NCI-H128 (cell line): ENCODE data around the gene EZH2.

ENCODE experiments used
- DNase-seq: peaks from one replicate; lab custom pipeline; 2025; ENCODE audit not compliant: unreplicated experiment; lab: John Stamatoyannopoulos, UW

The EZH2 gene

GRCh38 chr7:148884049-148884298 is at the start of gene EZH2:
TSS of gene EZH2 (minus strand) at chr7:148884291. CDS start at chr7:148847298, 36,993 bp downstream.
- no peak for DNase-seq

DNA sequence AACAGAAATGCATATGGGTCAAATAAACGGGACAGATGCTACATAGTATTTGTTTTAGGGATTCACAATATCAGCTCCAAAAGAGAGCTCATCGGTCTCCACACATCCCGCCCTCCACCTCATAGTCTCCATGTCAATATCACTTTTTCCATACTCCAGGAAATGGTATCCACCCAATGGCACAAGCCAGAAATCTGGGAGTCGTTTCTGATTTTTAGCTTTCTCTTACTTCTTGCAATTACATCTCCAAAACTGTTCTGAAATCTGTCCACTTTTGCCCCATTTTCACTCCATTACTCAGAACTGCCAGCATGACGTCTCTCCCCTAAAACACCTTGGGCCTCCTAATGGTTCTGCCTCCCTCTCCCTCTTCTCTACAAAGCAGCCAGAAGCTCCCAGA is 47.4 kb upstream of the EZH2 start:
- DNase-seq, result no peak

DNA sequence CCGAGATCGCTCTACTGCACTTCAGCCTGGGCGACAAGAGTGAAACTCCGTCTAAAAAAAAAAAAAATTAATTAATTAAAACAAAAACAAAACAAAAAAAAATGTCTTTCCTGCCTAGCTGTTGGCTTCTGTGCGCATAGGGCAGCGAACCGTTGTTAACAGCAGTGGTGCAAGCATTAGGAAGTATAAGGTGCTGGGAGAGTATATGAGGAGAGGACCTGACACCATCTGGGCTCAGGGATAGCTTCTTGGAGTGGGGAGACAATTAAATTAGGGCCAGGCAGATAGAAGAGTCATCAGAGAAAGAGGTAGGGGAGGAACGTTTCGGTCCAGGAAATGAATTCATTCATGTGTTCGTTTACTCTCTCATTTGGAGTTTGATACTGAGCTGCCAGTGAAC is 46.2 kb upstream of the EZH2 start:
- no peak for DNase-seq

- DNase-seq, result no peak
Observed at GRCh38 chr7:148929176-148929575, 45.1 kb upstream of the EZH2 start.

GRCh38 chr7:148927123-148928045 is 43.3 kb upstream of the EZH2 start:
- no peak for DNase-seq

DNA sequence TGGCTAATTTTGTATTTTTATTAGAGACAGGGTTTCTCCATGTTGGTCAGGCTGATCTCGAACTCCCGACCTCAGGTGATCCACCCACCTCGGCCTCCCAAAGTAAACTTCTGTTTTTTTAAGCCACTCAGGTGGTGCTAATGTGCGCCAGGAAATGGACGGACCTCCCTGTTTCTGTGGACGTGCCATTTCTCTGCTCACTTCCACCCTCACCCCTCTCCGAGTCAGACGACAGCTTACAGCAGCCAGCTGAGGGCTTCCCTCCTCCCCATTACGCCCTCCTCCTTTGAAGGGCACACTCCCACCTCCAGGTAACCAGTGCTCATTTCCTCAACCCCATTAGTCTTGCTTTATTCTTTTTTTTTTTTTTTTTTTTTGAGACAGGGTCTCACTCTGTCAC is 41.7 kb upstream of the EZH2 start:
- no peak for DNase-seq

- DNase-seq, result no peak
Observed at GRCh38 chr7:148924011-148924410, 39.9 kb upstream of the EZH2 start.

DNA sequence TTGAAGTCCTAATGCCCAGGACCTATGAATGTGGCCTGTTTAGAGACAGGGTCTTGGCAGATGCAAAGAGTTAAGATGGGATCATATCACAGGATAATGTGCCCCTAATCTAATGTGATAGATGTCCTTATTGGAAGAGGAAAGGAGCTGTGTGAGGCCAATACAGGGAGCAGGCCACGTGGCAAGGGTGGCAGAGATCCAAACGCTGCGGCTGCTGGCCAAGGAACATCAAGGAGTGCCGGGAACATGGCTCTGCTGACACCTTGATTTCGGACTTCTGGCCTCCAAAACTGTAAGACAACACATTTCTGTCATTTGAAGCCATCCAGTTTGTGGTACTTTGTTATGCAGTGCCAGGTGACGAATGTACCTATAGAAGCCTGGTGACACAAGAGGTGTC is 37.7 kb upstream of the EZH2 start:
- no peak for DNase-seq

DNA sequence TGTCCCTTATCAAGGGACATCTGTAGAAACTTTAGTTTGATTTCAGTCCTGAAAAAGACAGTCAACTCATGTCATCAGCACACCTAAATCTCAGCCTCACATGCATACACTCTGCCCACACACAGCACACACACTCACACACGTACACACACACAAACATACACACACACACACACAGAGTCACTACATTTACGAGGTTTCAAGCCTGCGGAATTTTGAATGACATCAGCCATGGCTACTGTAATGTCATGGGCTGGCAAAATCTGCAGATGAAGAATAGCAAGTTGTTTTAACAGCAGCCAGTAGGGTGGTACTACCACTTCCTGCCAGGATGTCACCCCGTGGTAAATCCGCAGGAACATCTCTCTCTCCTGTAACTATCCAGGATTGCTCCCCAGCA is 37.1 kb upstream of the EZH2 start:
- no peak for DNase-seq

- no peak for DNase-seq
Observed at GRCh38 chr7:148919859-148920258, 35.8 kb upstream of the EZH2 start.

- DNase-seq, result no peak
Observed at GRCh38 chr7:148918058-148918596, 34.0 kb upstream of the EZH2 start.

GRCh38 chr7:148916186-148916585 is 32.1 kb upstream of the EZH2 start:
- DNase-seq, result no peak

- no peak for DNase-seq
Observed at GRCh38 chr7:148915211-148915610, 31.1 kb upstream of the EZH2 start.

DNA sequence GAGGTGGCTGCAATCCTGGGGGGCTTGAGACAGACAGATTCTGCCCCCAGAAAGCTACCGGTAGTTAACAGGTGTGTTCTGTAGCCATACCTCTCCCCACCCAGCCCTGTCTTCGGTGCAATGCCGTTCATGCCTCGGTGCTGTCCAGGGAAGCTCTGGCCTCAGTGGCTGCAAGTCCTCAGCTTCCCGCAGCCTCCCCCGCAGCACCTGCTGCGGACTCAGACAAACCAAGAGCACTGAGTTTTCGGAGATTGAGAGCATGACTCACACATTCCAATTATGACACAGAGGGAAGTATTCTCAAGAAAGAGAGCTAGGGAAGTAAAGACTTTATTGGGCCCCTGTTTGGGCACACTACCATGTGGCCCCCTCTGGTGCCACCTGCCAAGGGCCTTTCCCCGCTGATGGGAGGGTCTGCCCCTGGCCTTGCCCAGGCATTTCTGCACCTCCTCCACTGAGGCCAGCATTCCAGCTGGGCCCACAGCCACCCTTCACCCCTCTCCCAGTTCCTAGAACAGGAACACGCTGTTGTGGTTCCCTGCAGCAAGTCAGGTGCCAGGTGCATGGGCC is 30.2 kb upstream of the EZH2 start:
- DNase-seq, result no peak

DNA sequence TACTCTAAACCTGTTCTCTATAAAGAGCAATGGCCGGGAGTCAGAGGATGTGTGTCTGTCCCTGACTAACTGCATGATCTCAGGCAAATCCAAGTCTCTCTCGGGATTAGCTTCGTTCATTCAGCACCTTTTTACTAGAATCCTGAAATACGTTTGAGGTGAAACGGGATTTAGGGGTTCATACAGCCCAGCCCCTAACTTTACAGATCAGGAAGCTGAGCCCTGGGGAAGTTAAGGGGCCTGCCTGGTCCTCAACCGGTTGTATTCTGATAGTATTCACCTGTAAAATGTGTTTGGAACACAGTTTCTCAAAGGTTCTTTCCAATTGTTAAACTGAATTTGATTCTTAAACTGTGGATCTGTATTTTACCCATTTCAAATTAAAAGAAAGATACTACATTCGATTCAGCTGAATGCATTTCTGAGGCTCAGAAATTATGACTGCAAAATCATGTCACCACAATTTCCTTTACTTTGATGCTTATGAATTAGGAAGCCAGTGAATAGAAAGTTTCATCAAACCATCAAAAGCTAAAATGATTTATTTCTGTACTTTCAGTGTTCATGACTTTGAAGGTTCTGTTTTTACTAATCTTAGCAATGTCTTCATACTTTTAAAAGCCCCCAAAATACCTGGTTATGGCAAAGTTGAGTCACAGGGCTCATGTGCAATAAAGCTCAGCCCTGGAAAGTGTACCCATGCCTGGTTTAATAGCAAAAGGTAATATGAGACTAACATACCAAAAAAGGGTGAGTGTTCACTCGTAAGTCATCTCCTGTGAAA is 28.9 kb upstream of the EZH2 start:
- DNase-seq, result no peak

DNA sequence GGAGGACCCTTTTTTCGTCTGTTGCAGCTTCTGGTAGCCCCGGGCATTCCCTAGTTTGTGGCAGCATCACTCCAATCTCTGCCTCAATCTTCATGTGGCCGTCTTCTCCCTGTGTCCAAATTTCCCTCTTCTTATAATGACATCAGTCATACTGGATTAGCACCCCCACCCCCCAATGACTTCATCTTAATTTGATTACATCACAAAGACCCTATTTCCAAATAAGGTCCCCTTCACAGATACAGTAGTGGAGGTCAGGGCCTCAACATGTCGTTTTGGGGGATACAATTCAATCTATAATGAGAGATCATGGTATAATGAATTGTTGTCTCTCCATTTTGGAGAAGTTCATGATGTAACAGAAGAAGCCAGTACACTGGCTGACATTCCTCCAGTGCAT is 28.1 kb upstream of the EZH2 start:
- no peak for DNase-seq

DNA sequence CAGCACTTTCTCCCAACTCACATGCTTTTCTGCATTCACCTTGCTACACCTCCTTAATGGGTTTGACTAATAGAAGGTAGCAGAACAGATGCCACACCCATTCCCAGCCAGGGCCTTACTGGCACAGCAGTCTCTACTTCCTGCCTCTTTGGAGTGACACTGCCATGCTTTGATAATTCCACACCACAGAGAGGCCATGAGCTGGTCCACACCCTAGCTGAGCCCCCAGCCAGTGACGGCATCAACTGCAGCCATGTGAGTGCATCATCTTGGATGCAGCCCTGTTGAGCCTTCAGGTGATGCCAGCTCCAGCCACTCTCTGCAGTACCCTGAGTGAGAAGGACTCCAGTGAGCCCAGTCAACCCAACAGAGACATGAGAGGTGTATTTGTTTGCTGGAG is 27.5 kb upstream of the EZH2 start:
- DNase-seq, result no peak

DNA sequence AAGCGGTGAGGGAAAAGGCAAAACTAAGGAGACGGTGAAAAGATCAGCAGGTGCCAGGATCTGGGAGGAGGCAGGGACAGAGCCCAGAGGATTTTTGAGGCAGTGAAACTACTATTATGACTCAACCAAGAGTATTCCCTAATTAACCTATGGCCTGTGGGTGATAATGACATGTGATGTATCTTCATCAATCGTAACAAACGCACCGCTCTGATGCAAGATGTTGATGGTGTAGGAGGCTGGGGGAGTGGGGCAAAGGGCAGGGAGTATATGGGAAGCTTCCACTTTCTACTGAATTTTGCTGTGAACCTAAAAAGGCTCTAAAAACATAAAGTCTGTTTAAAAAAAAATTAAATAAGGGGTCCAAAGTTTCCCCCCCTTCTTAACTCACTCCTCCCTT is 25.5 kb upstream of the EZH2 start:
- no peak for DNase-seq

- no peak for DNase-seq
Observed at GRCh38 chr7:148906707-148907498, 22.8 kb upstream of the EZH2 start.

GRCh38 chr7:148905093-148905666 is 21.1 kb upstream of the EZH2 start:
- DNase-seq, result no peak

- no peak for DNase-seq
Observed at GRCh38 chr7:148903504-148903903, 19.4 kb upstream of the EZH2 start.
